Measurements from ENCODE around the gene DAW1. TPM values are rescaled to one million over a fixed set of nuclear protein-coding genes. Genes with fewer than 3 reads are reported as not detected.

The DAW1 gene
- total and polyA plus RNA-seq, 2 of the 4 experiments (the other 2 are of a cell fraction): 0.86 to 1.4 TPM

DNA sequence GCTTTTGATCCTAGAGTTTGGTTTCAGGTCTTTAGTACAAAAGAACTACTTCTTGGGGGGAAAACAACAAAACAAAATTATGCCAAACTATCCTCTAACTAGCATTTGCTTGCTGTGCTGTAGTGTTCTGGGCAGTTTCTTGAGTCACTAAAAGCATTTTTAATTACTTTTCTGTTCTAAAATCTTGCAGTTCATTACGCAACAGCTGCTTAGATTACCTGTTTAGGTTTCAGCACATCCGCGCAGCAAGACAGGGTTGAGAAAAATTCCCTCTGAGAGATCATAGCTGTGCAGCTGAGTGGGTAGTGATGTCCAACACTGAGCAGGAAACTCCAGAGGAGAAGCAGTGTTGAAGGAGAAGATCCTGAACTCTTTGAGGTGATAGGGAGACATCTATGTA, 9.0 kb downstream of the DAW1 start:
- POLR2A ChIA-PET (ENCODE audit: unreplicated experiment): no interaction called here
- no peak overlapping the region for H2AFZ ChIP-seq (replicated peaks; ENCODE audit: low read length, poor library complexity)
- H2BK15ac ChIP-seq (ENCODE audit: low read depth, low read length): 0 out of 3 replicates have a peak overlapping the region, but pooled peaks have one; percentile 46
- H4K8ac ChIP-seq (ENCODE audit: low read depth in 2 of 2, low read length in 2 of 2): no peak overlapping the region
- no peaks in the 10 kb centered on the region for H4K20me1 ChIP-seq (ENCODE audit: insufficient read depth, low read length)
- H3K56ac ChIP-seq (ENCODE audit: extremely low read depth, insufficient read depth, low read length): no peak overlapping the region
- in situ Hi-C loops (cut with MboI; ENCODE audit: low sequenced_read_pairs): loop anchor here (10.0 to 25.0 kb wide), 2 partner anchors 216 to 782 kb away; partner anchors contain the start of gene SCYGR5
- H3K27me3 ChIP-seq (ENCODE audit: control insufficient read depth, insufficient read depth, low read length): no peaks in the 10 kb centered on the region
- no peak overlapping the region for H2BK20ac ChIP-seq (ENCODE audit: low read depth, low read length)
- 100% methylated on average over 1 of the region's 3 CpGs; no CpG with 5 or more reads in 1 of the 2 experiments for WGBS, 2 experiments (ENCODE audit: extremely low coverage in 2 of 2, insufficient read length in 1 of 2)
- no peaks in the 10 kb centered on the region for H3K36me3 ChIP-seq (ENCODE audit: control insufficient read depth, insufficient read depth, low read length)
- no peak for TF ChIP-seq BHLHE40 (IDR thresholded peaks at IDR 0.05; ENCODE audit: low read depth, low read length)
- peak; percentile 82 for TF ChIP-seq CEBPB (IDR thresholded peaks at IDR 0.05; ENCODE audit: low read depth, low read length)
- no peak overlapping the region for H3K4ac ChIP-seq (ENCODE audit: low read depth, low read length)
- H3K4me1 ChIP-seq (ENCODE audit: control insufficient read depth, insufficient read depth, low read length): peaks cover 3% of the 10 kb centered on the region; the same call in 1 of the 2 replicates
- no peaks in the 10 kb centered on the region for H3K9me3 ChIP-seq (ENCODE audit: control insufficient read depth, insufficient read depth, low read length)
- peaks cover 2% of the 10 kb centered on the region for H3K9me1 ChIP-seq (ENCODE audit: insufficient read depth, low read length)
- dilution Hi-C loops (cut with HindIII; ENCODE audit: low sequenced_read_pairs, unreplicated experiment): no loop called here
- no peak overlapping the region; the same call in 1 of the 2 replicates for H3K18ac ChIP-seq (ENCODE audit: low read depth, low read length)
- intact Hi-C loops (cut with micrococcal nuclease): loop anchor here (5.0 to 10.0 kb wide), 3 partner anchors 113 to 473 kb away; partner anchors contain the start of gene AGFG1
- no TSS peak for BruUV-seq (replicated peaks)
- H2BK5ac ChIP-seq (ENCODE audit: low read depth, low read length, poor library complexity, severe bottlenecking): no peak overlapping the region
- no peak overlapping the region for H4K5ac ChIP-seq (ENCODE audit: low read depth, low read length)
- H3K14ac ChIP-seq (replicated peaks; ENCODE audit: low read depth, low read length): no peak overlapping the region
- no peak overlapping the region for H4K91ac ChIP-seq (ENCODE audit: insufficient read depth, low read depth, low read length)
- DNase-seq: no peak
- H2AK5ac ChIP-seq (ENCODE audit: low read depth, low read length): no peak overlapping the region
- no peaks in the 10 kb centered on the region for H3K79me1 ChIP-seq (ENCODE audit: low read depth in 1 of 2, low read length in 2 of 2)
- H3K23ac ChIP-seq (ENCODE audit: low read depth, low read length): no peak overlapping the region
- no peak for ATAC-seq (ENCODE audit: low read depth)
- no peak overlapping the region for H3K27ac ChIP-seq (ENCODE audit: insufficient read depth, low read length)
- H3K9ac ChIP-seq (ENCODE audit: low read depth, low read length): no peak overlapping the region
- H2AK9ac ChIP-seq (replicated peaks; ENCODE audit: low read depth, low read length, poor library complexity): no peak overlapping the region
- no peak overlapping the region for H3K4me2 ChIP-seq (ENCODE audit: low read depth, low read length)
- no peak overlapping the region for H3K4me3 ChIP-seq (ENCODE audit: insufficient read depth, low read depth, low read length)
- CTCF ChIA-PET: no interaction called here
- no peak overlapping the region for H2BK120ac ChIP-seq (ENCODE audit: low read depth, low read length)

All from IMR-90 (cell line).